Activated CD4-positive, CD25-positive, alpha-beta regulatory T cell treated with anti-CD3 and anti-CD28 coated beads, Interleukin-2, amount 50 U/mL, for 16 hours (primary cell): ENCODE measurements around the gene OR5H14.
"Not testable (repeated sequence)": the region's sequence is repeated elsewhere in the genome, so short reads cannot be mapped to it uniquely, and the experiment has no call there.

Source experiments
- DNase-seq: peaks from one replicate; pipeline ENCODE4 v3.0.0-alpha.2; 2020; ENCODE audit warnings: low read depth, low spot score

The OR5H14 gene

GRCh38 chr3:98196293-98196692 is 49.0 kb downstream of the OR5H14 start:
- not testable (repeated sequence) for DNase-seq

- DNase-seq: no peak
Measured at GRCh38 chr3:98199020-98199419, 51.7 kb downstream of the OR5H14 start.
